ENCODE results near the gene LMO7. TPM values are rescaled to one million over a fixed set of nuclear protein-coding genes. Genes with fewer than 3 reads are reported as not detected.

The LMO7 gene
- total and polyA plus RNA-seq, 2 of the 4 experiments (the other 2 are of a cell fraction): 266 to 367 TPM

DNA sequence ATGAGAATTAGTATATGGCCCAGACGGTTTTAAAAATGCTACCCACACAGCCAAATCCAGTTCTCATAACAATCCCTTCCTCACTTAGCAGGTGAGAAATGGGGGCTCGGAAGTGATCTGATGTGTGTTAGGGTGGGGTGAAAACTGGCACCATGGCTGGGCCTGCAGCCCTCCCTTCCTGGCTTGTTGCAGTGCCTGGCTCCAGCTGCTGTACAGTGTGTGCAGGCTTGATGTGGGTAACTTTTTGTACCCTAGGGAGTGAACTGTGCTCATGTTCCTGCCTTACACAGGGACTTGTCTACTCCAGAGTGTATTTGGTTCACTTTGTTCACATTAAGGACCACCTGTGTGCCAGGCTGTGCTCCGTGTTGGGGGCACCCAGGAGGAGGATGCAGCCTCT is 177.2 kb downstream of the LMO7 start:
- Histone ChIP-seq H3K4me2 (ENCODE audit: low read depth, low read length) (no peak overlapping the region), H4K20me1 (ENCODE audit: insufficient read depth, low read length) (peaks cover 40% of the 10 kb centered on the region; the same call in 1 of the 2 replicates), H3K27me3 (ENCODE audit: control insufficient read depth, insufficient read depth, low read length) (no peaks in the 10 kb centered on the region), H4K91ac (ENCODE audit: insufficient read depth, low read depth, low read length) (0 out of 2 replicates have a peak overlapping the region, but pooled peaks have one; percentile 8), H2AK9ac (replicated peaks; ENCODE audit: low read depth, low read length, poor library complexity) (no peak overlapping the region), H2BK5ac (ENCODE audit: low read depth, low read length, poor library complexity, severe bottlenecking) (peak overlapping the region; percentile 64), H2BK15ac (ENCODE audit: low read depth, low read length) (no peak overlapping the region), H2BK20ac (ENCODE audit: low read depth, low read length) (no peak overlapping the region), H3K4me1 (ENCODE audit: control insufficient read depth, insufficient read depth, low read length) (peaks cover 12% of the 10 kb centered on the region), H2AK5ac (ENCODE audit: low read depth, low read length) (peak overlapping the region; percentile 40; the same call in 1 of the 2 replicates), H3K14ac (replicated peaks; ENCODE audit: low read depth, low read length) (0 out of 2 replicates have a peak overlapping the region, but pooled peaks have one; percentile 11), H2AFZ (replicated peaks; ENCODE audit: low read length, poor library complexity) (no peak overlapping the region), H3K56ac (ENCODE audit: extremely low read depth, insufficient read depth, low read length) (no peak overlapping the region), H3K23ac (ENCODE audit: low read depth, low read length) (no peak overlapping the region), H3K36me3 (ENCODE audit: control insufficient read depth, insufficient read depth, low read length) (peaks cover 5% of the 10 kb centered on the region), H4K5ac (ENCODE audit: low read depth, low read length) (peak overlapping the region; percentile 67), H3K9me3 (ENCODE audit: control insufficient read depth, insufficient read depth, low read length) (no peaks in the 10 kb centered on the region), H3K4ac (ENCODE audit: low read depth, low read length) (peak overlapping the region; percentile 27), H3K27ac (ENCODE audit: insufficient read depth, low read length) (no peak overlapping the region), H2BK120ac (ENCODE audit: low read depth, low read length) (no peak overlapping the region), H3K4me3 (ENCODE audit: insufficient read depth, low read depth, low read length) (no peak overlapping the region), H3K9me1 (ENCODE audit: insufficient read depth, low read length) (peaks cover 18% of the 10 kb centered on the region), H3K9ac (ENCODE audit: low read depth, low read length) (no peak overlapping the region), H4K8ac (ENCODE audit: low read depth in 2 of 2, low read length in 2 of 2) (peak overlapping the region in 1 of 2 experiments; percentile 70; a peak in 1 of 4 replicates), H3K18ac (ENCODE audit: low read depth, low read length) (peak overlapping the region; percentile 42), H3K79me1 (ENCODE audit: low read depth in 1 of 2, low read length in 2 of 2) (peaks cover 36 to 74% of the 10 kb centered on the region in 2 experiments)
- intact Hi-C loops (cut with micrococcal nuclease) (loop anchor here (5.0 kb wide), 1 partner anchor 116 kb away; no protein-coding TSS in a partner anchor), dilution Hi-C loops (cut with HindIII; ENCODE audit: low sequenced_read_pairs, unreplicated experiment) (no loop called here), in situ Hi-C loops (cut with MboI; ENCODE audit: low sequenced_read_pairs) (loop anchor here (25.0 kb wide), 1 partner anchor 251 kb away; no protein-coding TSS in a partner anchor)
- ATAC-seq (ENCODE audit: low read depth) (no peak), DNase-seq (no peak)
- BruUV-seq (replicated peaks): no TSS peak
- POLR2A ChIA-PET (ENCODE audit: unreplicated experiment): no interaction called here
- WGBS, 2 experiments (ENCODE audit: extremely low coverage in 2 of 2, insufficient read length in 1 of 2): no CpG with 5 or more reads among the region's 3 CpGs
- TF ChIP-seq FOS (IDR thresholded peaks at IDR 0.05; ENCODE audit: low read depth, low read length): no peak
- no peak for TF ChIP-seq RAD21 (IDR thresholded peaks at IDR 0.05; ENCODE audit: low read length)
- no peak for TF ChIP-seq MAFK (IDR thresholded peaks at IDR 0.05; ENCODE audit: low read depth, low read length)
- TF ChIP-seq, protein P1, sequence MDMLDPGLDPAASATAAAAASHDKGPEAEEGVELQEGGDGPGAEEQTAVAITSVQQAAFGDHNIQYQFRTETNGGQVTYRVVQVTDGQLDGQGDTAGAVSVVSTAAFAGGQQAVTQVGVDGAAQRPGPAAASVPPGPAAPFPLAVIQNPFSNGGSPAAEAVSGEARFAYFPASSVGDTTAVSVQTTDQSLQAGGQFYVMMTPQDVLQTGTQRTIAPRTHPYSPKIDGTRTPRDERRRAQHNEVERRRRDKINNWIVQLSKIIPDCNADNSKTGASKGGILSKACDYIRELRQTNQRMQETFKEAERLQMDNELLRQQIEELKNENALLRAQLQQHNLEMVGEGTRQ (IDR thresholded peaks at IDR 0.05; ENCODE audit: low read depth, low read length): no peak
- TF ChIP-seq CHD1 (IDR thresholded peaks at IDR 0.05; ENCODE audit: low read depth, low read length): no peak
- TF ChIP-seq RFX5 (IDR thresholded peaks at IDR 0.05; ENCODE audit: low read depth, low read length): no peak
- TF ChIP-seq MXI1 (IDR thresholded peaks at IDR 0.05; ENCODE audit: borderline replicate concordance, low read depth, low read length): no peak
- no peak for TF ChIP-seq MAZ (IDR thresholded peaks at IDR 0.05; ENCODE audit: borderline replicate concordance, low read depth, low read length)
- TF ChIP-seq CEBPB (IDR thresholded peaks at IDR 0.05; ENCODE audit: low read depth, low read length): no peak
- TF ChIP-seq BHLHE40 (IDR thresholded peaks at IDR 0.05; ENCODE audit: low read depth, low read length): no peak
- TF ChIP-seq, protein P2, sequence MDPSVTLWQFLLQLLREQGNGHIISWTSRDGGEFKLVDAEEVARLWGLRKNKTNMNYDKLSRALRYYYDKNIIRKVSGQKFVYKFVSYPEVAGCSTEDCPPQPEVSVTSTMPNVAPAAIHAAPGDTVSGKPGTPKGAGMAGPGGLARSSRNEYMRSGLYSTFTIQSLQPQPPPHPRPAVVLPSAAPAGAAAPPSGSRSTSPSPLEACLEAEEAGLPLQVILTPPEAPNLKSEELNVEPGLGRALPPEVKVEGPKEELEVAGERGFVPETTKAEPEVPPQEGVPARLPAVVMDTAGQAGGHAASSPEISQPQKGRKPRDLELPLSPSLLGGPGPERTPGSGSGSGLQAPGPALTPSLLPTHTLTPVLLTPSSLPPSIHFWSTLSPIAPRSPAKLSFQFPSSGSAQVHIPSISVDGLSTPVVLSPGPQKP (IDR thresholded peaks at IDR 0.05; ENCODE audit: borderline replicate concordance, low read depth, low read length): no peak
- TF ChIP-seq SMC3 (IDR thresholded peaks at IDR 0.05; ENCODE audit: low read depth, low read length): no peak
- TF ChIP-seq POLR2A (IDR thresholded peaks at IDR 0.05; ENCODE audit: low read depth, low read length): no peak
- TF ChIP-seq NFE2L2 (IDR thresholded peaks at IDR 0.05; ENCODE audit: low read depth, low read length): no peak
- no peak for TF ChIP-seq RCOR1 (IDR thresholded peaks at IDR 0.05; ENCODE audit: insufficient replicate concordance, low read length)
- TF ChIP-seq, protein P3, sequence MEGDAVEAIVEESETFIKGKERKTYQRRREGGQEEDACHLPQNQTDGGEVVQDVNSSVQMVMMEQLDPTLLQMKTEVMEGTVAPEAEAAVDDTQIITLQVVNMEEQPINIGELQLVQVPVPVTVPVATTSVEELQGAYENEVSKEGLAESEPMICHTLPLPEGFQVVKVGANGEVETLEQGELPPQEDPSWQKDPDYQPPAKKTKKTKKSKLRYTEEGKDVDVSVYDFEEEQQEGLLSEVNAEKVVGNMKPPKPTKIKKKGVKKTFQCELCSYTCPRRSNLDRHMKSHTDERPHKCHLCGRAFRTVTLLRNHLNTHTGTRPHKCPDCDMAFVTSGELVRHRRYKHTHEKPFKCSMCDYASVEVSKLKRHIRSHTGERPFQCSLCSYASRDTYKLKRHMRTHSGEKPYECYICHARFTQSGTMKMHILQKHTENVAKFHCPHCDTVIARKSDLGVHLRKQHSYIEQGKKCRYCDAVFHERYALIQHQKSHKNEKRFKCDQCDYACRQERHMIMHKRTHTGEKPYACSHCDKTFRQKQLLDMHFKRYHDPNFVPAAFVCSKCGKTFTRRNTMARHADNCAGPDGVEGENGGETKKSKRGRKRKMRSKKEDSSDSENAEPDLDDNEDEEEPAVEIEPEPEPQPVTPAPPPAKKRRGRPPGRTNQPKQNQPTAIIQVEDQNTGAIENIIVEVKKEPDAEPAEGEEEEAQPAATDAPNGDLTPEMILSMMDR (conservative IDR thresholded peaks at IDR 0.05; ENCODE audit: low read depth, low read length): no peak
- CTCF ChIA-PET: no interaction called here
